ENCODE results near the gene CNR2.

DNA sequence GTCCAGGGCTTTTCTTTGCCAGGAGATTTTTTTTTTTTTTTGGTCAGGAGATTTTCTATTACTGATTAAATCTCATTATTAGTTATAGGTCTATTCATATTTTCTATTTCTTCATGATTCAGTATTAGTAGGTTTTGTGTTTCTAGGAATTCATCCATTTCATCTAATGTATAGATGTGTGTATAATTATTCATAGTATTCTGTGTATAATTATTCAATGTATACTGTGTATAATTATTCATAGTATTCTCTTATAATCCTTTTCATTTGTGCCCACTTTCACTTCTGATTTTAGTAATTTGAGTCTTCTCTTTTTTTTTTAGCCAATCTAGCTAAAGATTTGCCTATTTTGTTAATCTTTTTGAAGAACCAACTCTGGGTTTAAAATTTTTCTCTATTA is 34.2 kb upstream of the CNR2 start:
- TF ChIP-seq, protein P1, sequence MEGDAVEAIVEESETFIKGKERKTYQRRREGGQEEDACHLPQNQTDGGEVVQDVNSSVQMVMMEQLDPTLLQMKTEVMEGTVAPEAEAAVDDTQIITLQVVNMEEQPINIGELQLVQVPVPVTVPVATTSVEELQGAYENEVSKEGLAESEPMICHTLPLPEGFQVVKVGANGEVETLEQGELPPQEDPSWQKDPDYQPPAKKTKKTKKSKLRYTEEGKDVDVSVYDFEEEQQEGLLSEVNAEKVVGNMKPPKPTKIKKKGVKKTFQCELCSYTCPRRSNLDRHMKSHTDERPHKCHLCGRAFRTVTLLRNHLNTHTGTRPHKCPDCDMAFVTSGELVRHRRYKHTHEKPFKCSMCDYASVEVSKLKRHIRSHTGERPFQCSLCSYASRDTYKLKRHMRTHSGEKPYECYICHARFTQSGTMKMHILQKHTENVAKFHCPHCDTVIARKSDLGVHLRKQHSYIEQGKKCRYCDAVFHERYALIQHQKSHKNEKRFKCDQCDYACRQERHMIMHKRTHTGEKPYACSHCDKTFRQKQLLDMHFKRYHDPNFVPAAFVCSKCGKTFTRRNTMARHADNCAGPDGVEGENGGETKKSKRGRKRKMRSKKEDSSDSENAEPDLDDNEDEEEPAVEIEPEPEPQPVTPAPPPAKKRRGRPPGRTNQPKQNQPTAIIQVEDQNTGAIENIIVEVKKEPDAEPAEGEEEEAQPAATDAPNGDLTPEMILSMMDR (IDR thresholded peaks at IDR 0.05) = no peak
- TF ChIP-seq POLR2AphosphoS5 (IDR thresholded peaks at IDR 0.05; ENCODE audit: insufficient read depth in 1 of 2, low read depth in 1 of 2) (no peak), POLR2A (IDR thresholded peaks at IDR 0.05) (no peak)

All from vagina (tissue), 2 donors.